Colon (tissue), 2 donors: ENCODE measurements around the gene POLE3.
"Not testable (repeated sequence)": the region's sequence is repeated elsewhere in the genome, so short reads cannot be mapped to it uniquely, and the experiment has no call there.

ENCODE experiments used
- FAIRE-seq: peaks from 2 replicates; lab custom pipeline; 2012; peaks lifted over from hg19 to GRCh38; lab: Jason Lieb, UNC
- donor health status: control.
- donor health status: control.

The POLE3 gene

GRCh38 chr9:113403646-113404045 lies 6.8 kb downstream of the POLE3 start:
- FAIRE-seq: no peak

- no peak for FAIRE-seq
These were observed 9.3 kb downstream of the POLE3 start, which contains the start of gene ALAD for GRCh38 chr9:113401027-113401792. Gene ALAD (minus strand): TSS chr9:113401284. CDS start chr9:113393559, 7,725 bp downstream.

GRCh38 chr9:113399646-113400200 lies 10.8 kb downstream of the POLE3 start:
- FAIRE-seq: no peak

GRCh38 chr9:113398796-113399195 lies 11.7 kb downstream of the POLE3 start:
- no peak for FAIRE-seq

GRCh38 chr9:113397203-113397631 lies 13.3 kb downstream of the POLE3 start:
- FAIRE-seq: no peak

- FAIRE-seq: no peak
These were observed 15.2 kb downstream of the POLE3 start for GRCh38 chr9:113395000-113395861.

- FAIRE-seq: no peak
These were observed 17.2 kb downstream of the POLE3 start for GRCh38 chr9:113393281-113393680.

GRCh38 chr9:113391917-113392316 lies 18.6 kb downstream of the POLE3 start:
- no peak for FAIRE-seq

- no peak for FAIRE-seq
These were observed 20.1 kb downstream of the POLE3 start for GRCh38 chr9:113390192-113390960.

GRCh38 chr9:113389451-113389850 lies 21.0 kb downstream of the POLE3 start:
- FAIRE-seq: no peak

- FAIRE-seq: no peak
These were observed 21.6 kb downstream of the POLE3 start for GRCh38 chr9:113388833-113389232.

GRCh38 chr9:113387560-113388230 lies 22.8 kb downstream of the POLE3 start:
- no peak for FAIRE-seq

GRCh38 chr9:113386571-113387393 lies 23.7 kb downstream of the POLE3 start:
- no peak for FAIRE-seq

GRCh38 chr9:113381909-113382411 lies 28.5 kb downstream of the POLE3 start:
- FAIRE-seq: no peak

GRCh38 chr9:113381441-113381840 lies 29.0 kb downstream of the POLE3 start:
- FAIRE-seq: not testable (repeated sequence)

- no peak for FAIRE-seq
These were observed 29.6 kb downstream of the POLE3 start for GRCh38 chr9:113380869-113381378.

- FAIRE-seq: not testable (repeated sequence)
These were observed 30.7 kb downstream of the POLE3 start for GRCh38 chr9:113379829-113380210.

GRCh38 chr9:113379094-113379828 lies 31.2 kb downstream of the POLE3 start:
- not testable (repeated sequence) for FAIRE-seq
